ENCODE results near the gene LRAT.

Gene LRAT

DNA sequence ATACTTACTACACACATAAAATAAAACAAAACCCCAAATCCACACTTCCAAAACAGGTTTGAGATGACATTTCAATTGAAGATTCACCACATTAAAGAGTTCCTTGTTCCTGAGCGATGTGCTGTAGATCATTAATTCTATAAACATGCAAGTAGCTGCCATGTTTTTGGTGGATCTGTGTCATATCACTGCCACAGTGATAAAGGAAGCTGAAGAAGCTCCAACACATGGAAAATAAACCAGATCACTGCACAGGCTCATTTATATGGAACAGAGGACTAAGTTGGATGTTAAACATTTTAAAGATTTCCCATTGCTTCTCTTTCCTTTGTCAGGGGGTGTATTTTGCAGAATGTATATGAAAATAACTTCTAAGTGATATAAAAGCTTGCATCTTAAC lies 34.5 kb downstream of the LRAT start:
- no peak for DNase-seq

DNA sequence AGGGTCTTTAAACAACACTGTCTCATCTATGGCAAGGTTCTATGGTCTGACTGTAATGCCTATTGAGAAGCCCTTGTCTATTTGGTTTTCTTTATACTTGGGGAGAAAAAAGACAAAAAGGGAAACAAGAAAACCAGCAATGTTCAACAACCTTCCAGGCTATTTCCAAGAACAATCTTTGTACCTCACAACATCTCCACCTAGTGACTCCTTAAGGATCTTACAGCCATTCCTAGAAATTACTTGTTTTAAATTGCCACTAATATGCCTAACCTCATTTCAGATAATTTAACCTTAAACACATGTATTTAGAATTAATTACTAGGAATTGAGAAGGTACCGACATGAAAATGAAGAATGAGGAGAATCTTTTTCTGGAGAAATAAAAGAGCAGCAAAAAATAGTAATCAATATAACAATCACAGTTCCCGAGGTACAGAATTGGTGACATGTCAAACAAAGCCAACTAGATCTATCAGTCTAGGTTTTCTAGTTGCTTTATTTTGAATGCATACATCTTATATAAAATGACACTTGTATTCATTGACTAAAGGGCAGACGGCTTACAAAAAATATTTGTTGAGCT lies 35.7 kb downstream of the LRAT start:
- DNase-seq = peak in 2 of 4 experiments; percentile 25 to 34

- no peak for DNase-seq
Observed at GRCh38 chr4:154781126-154781982, 37.6 kb downstream of the LRAT start, which contains the start of gene RBM46. Gene RBM46 (plus strand): TSS chr4:154781272. CDS start chr4:154796753, 15,481 bp downstream.

DNA sequence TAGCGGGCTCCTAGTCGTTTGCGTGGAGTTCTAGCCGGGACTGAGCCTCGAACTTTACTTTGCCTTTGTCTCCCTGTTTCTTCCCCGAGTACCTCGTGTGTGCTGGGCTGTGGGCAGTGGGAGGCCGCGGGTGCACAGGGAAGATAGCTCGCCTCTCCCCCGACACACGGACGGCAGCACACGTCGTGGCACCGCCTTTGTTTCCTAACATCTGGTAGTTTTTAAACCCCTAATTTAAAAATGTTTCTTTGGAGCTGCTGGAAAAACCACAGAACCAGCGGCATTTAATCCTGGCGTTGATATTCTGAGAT lies 38.1 kb downstream of the LRAT start:
- no peak for DNase-seq
